GM08714 (cell line): ENCODE results near the gene ELL2.

Experiments
- H3K4me3 ChIP-seq: fragments of 200-500 bp; sonication (Bioruptor generic); 2 replicates; pipeline ENCODE4 v1.5.1; 2014; ENCODE audit warnings: mild to moderate bottlenecking, low read length, inconsistent platforms
- ZNF274 ChIP-seq: IDR thresholded peaks from 2 replicates; pipeline ENCODE4 v1.6.1; 2012; ENCODE audit warnings: mild to moderate bottlenecking, low read depth, low read length

ELL2 gene

GRCh38 chr5:95904827-95905226 is 56.8 kb downstream of the ELL2 start:
- H3K4me3 ChIP-seq, result no peak overlapping the region
- TF ChIP-seq ZNF274, result no peak

- H3K4me3 ChIP-seq, result no peak overlapping the region
- TF ChIP-seq ZNF274, result no peak
Measured at GRCh38 chr5:95903838-95904237, 57.8 kb downstream of the ELL2 start.

GRCh38 chr5:95901676-95902627 is 59.7 kb downstream of the ELL2 start:
- TF ChIP-seq ZNF274, result no peak
- no peak overlapping the region for H3K4me3 ChIP-seq

- H3K4me3 ChIP-seq, result no peak overlapping the region
- no peak for TF ChIP-seq ZNF274
Measured at GRCh38 chr5:95900383-95900958, 61.2 kb downstream of the ELL2 start.

GRCh38 chr5:95899829-95900228 is 61.8 kb downstream of the ELL2 start:
- TF ChIP-seq ZNF274, result no peak
- H3K4me3 ChIP-seq, result no peak overlapping the region

GRCh38 chr5:95899006-95899405 is 62.6 kb downstream of the ELL2 start:
- H3K4me3 ChIP-seq, result no peak overlapping the region
- no peak for TF ChIP-seq ZNF274

GRCh38 chr5:95895771-95896170 is 65.9 kb downstream of the ELL2 start:
- no peak overlapping the region for H3K4me3 ChIP-seq
- TF ChIP-seq ZNF274, result no peak

- TF ChIP-seq ZNF274, result no peak
- no peak overlapping the region for H3K4me3 ChIP-seq
Measured at GRCh38 chr5:95895251-95895650, 66.4 kb downstream of the ELL2 start.

- no peak overlapping the region for H3K4me3 ChIP-seq
- TF ChIP-seq ZNF274, result no peak
Measured at GRCh38 chr5:95892784-95893354, 68.8 kb downstream of the ELL2 start.

- TF ChIP-seq ZNF274, result no peak
- no peak overlapping the region for H3K4me3 ChIP-seq
Measured at GRCh38 chr5:95891499-95891898, 70.2 kb downstream of the ELL2 start.

GRCh38 chr5:95889076-95889475 is 72.6 kb downstream of the ELL2 start:
- TF ChIP-seq ZNF274, result no peak
- H3K4me3 ChIP-seq, result no peak overlapping the region

- no peak overlapping the region for H3K4me3 ChIP-seq
- TF ChIP-seq ZNF274, result no peak
Measured at GRCh38 chr5:95887977-95888376, 73.7 kb downstream of the ELL2 start.

GRCh38 chr5:95886340-95887044 is 75.2 kb downstream of the ELL2 start:
- no peak overlapping the region for H3K4me3 ChIP-seq
- no peak for TF ChIP-seq ZNF274

- TF ChIP-seq ZNF274, result no peak
- no peak overlapping the region for H3K4me3 ChIP-seq
Measured at GRCh38 chr5:95884511-95884910, 77.1 kb downstream of the ELL2 start.
